ENCODE data around the gene ELOF1. TPM values are rescaled to one million over a fixed set of nuclear protein-coding genes. Genes with fewer than 3 reads are reported as not detected.

Gene ELOF1
- total and polyA plus RNA-seq, 2 of the 13 experiments (the other 11 are each of a cell fraction or from before 2014, with no cell fraction given) = 14.5 to 43.2 TPM

- TF ChIP-seq ZBTB2 (CRISPR knock-in tag; IDR thresholded peaks at IDR 0.05; ENCODE audit: low read depth) = no peak
- TF ChIP-seq ZNF766 (CRISPR knock-in tag; IDR thresholded peaks at IDR 0.05; ENCODE audit: borderline replicate concordance) = peak; percentile 58; the same call in 1 of the 2 replicates
- TF ChIP-seq PHF21A (CRISPR knock-in tag; IDR thresholded peaks at IDR 0.05) = peak; percentile 40; the same call in 1 of the 2 replicates
- TF ChIP-seq ERF (CRISPR knock-in tag; IDR thresholded peaks at IDR 0.05) = peak; percentile 59; the same call in 1 of the 2 replicates
- peak; percentile 13; the same call in 1 of the 2 replicates for TF ChIP-seq MAX (IDR thresholded peaks at IDR 0.05)
- no peak for TF ChIP-seq HNF4G (IDR thresholded peaks at IDR 0.05; ENCODE audit: borderline replicate concordance, low read depth, low read length)
- no peak for TF ChIP-seq HNF4G (CRISPR knock-in tag; IDR thresholded peaks at IDR 0.05; ENCODE audit: borderline replicate concordance, low read depth)
- TF ChIP-seq NR2C2 (CRISPR knock-in tag; IDR thresholded peaks at IDR 0.05; ENCODE audit: borderline replicate concordance) = no peak
- TF ChIP-seq ZNF264 (CRISPR knock-in tag; IDR thresholded peaks at IDR 0.05) = no peak
- TF ChIP-seq RXRB (CRISPR knock-in tag; IDR thresholded peaks at IDR 0.05; ENCODE audit: borderline replicate concordance) = 0 out of 2 replicates have a peak, but pooled peaks have one; percentile 15
- 0 out of 2 replicates have a peak, but pooled peaks have one; percentile 13 for TF ChIP-seq CEBPG (CRISPR knock-in tag; IDR thresholded peaks at IDR 0.05)
- TF ChIP-seq ZFP37 (CRISPR knock-in tag; IDR thresholded peaks at IDR 0.05; ENCODE audit: borderline replicate concordance) = no peak
- TF ChIP-seq ASH2L (IDR thresholded peaks at IDR 0.05; ENCODE audit: insufficient read length, low read depth, low read length) = peak; percentile 19
- peak; percentile 81 for TF ChIP-seq PATZ1 (CRISPR knock-in tag; IDR thresholded peaks at IDR 0.05)
- TF ChIP-seq ZNF639 (CRISPR knock-in tag; conservative IDR thresholded peaks at IDR 0.05) = no peak
- no peak for TF ChIP-seq PHF5A (CRISPR knock-in tag; IDR thresholded peaks at IDR 0.05; ENCODE audit: low read depth, unreplicated experiment)
- peak; percentile 68; the same call in 1 of the 2 replicates for TF ChIP-seq RFX5 (IDR thresholded peaks at IDR 0.05; ENCODE audit: low read depth, low read length)
- TF ChIP-seq ATF3 (CRISPR knock-in tag; IDR thresholded peaks at IDR 0.05) = peak; percentile 88
- TF ChIP-seq RCOR2 (CRISPR knock-in tag; IDR thresholded peaks at IDR 0.05) = peak; percentile 56; the same call in 1 of the 2 replicates
- TF ChIP-seq TBL1XR1 (IDR thresholded peaks at IDR 0.05; ENCODE audit: borderline replicate concordance, low read length, partially characterized antibody) = no peak
- TF ChIP-seq AHR (CRISPR knock-in tag; IDR thresholded peaks at IDR 0.05) = 0 out of 2 replicates have a peak, but pooled peaks have one; percentile 12
- no peak for TF ChIP-seq ZNF772 (CRISPR knock-in tag; IDR thresholded peaks at IDR 0.05)
- 0 out of 2 replicates have a peak, but pooled peaks have one; percentile 32 for TF ChIP-seq CBFB (CRISPR knock-in tag; IDR thresholded peaks at IDR 0.05)
- peak; percentile 41 for TF ChIP-seq SALL1 (CRISPR knock-in tag; IDR thresholded peaks at IDR 0.05)
- no peak for TF ChIP-seq SP1 (IDR thresholded peaks at IDR 0.05)
- peak; percentile 97 for TF ChIP-seq SP1 (CRISPR knock-in tag; IDR thresholded peaks at IDR 0.05)
Measured at GRCh38 chr19:11535792-11536595, 23.0 kb downstream of the ELOF1 start (continued).
